GM12878 (cell line): Measurements from ENCODE around the gene EMP2. TPM values are rescaled to one million over a fixed set of nuclear protein-coding genes. Genes with fewer than 3 reads are reported as not detected.

ENCODE experiments used
- ATAC-seq: fragments of 200-7000 bp; cut with Tn5 transposase; 3 replicates; pipeline ENCODE4 v1.9.1; 2020; ENCODE audit warnings: mild to moderate bottlenecking, moderate library complexity
- BruUV-seq: library from RNA; stranded (reverse); fragments of 400-500 nt; replicated peaks from 2 replicates; lab custom pipeline; 2021; lab: Mats Ljungman, UMichigan
- CTCF ChIA-PET: fragments of 300-600 bp; sonication (Branson Sonifier 250); formaldehyde crosslinking; extraction: SDS; loops from one replicate; lab custom pipeline; 2021; ENCODE audit warnings: inconsistent platforms; lab: Yijun Ruan, JAX
- POLR2A ChIA-PET: fragments of 350-600 bp; formaldehyde crosslinking; extraction: SDS; loops from one replicate; lab custom pipeline; 2021; ENCODE audit warnings: inconsistent platforms; lab: Charles Lee
- RAD21 ChIA-PET: fragments of 300-600 bp; sonication (Branson Sonifier 250); formaldehyde crosslinking; loops from one replicate; lab custom pipeline; 2023; ENCODE audit warnings: antibody characterized with exemption; ENCODE audit not compliant: unreplicated experiment; lab: Charles Lee
- SMC1A ChIA-PET: fragments of 300-600 bp; sonication (Branson Sonifier 250); formaldehyde crosslinking; loops from one replicate; lab custom pipeline; 2023; ENCODE audit not compliant: unreplicated experiment, uncharacterized antibody; lab: Charles Lee
- DNase-seq: peaks from one replicate; pipeline ENCODE4 v3.0.0-alpha.2; 2011; ENCODE audit warnings: low read depth, low spot score
- FAIRE-seq: peaks from 3 replicates; lab custom pipeline; 2011; peaks lifted over from hg19 to GRCh38; lab: Jason Lieb, UNC
- H2AFZ ChIP-seq: 2 replicates; pipeline ENCODE4 v1.6.0; 2011; ENCODE audit warnings: low read depth, low read length, control low read depth; ENCODE audit not compliant: control insufficient read depth
- H3K27ac ChIP-seq: 2 replicates; pipeline ENCODE4 v1.5.1; 2011; ENCODE audit warnings: control low read depth; ENCODE audit not compliant: control insufficient read depth, insufficient read depth
- H3K27me3 ChIP-seq, 2 experiments: replicated peaks in 1 of 2; 2 replicates each; pipeline versions ENCODE4 v1.6.0 to v1.6.1; 2011; ENCODE audit warnings: low read length in 1 of 2; ENCODE audit not compliant: control insufficient read depth in 2 of 2, insufficient read depth in 2 of 2
- H3K36me3 ChIP-seq, 2 experiments: 2 replicates each; pipeline ENCODE4 v1.5.1; 2011; ENCODE audit warnings: low read length in 1 of 2; ENCODE audit not compliant: control insufficient read depth in 2 of 2, insufficient read depth in 2 of 2
- H3K4me1 ChIP-seq: 2 replicates; pipeline ENCODE4 v1.6.1; 2011; ENCODE audit warnings: mild to moderate bottlenecking, low read length, moderate library complexity, mixed read lengths; ENCODE audit not compliant: control insufficient read depth, insufficient read depth
- H3K4me2 ChIP-seq: 2 replicates; pipeline ENCODE4 v1.6.0; 2011; ENCODE audit warnings: control low read depth; ENCODE audit not compliant: control insufficient read depth, insufficient read depth
- H3K4me3 ChIP-seq: fragments of 200-600 bp; sonication (generic); 2 replicates; pipeline ENCODE4 v1.5.1; 2016
- H3K79me2 ChIP-seq: 2 replicates; pipeline ENCODE4 v1.6.0; 2011; ENCODE audit warnings: low read length; ENCODE audit not compliant: control insufficient read depth, insufficient read depth
- H3K9ac ChIP-seq: 2 replicates; pipeline ENCODE4 v1.8.0; 2011; ENCODE audit warnings: low read length, control low read depth, mixed read lengths; ENCODE audit not compliant: control insufficient read depth, insufficient read depth
- H3K9me3 ChIP-seq: replicated peaks from 3 replicates; pipeline ENCODE4 v1.5.1; 2011; ENCODE audit warnings: mild to moderate bottlenecking, low read length; ENCODE audit not compliant: control insufficient read depth, insufficient read depth
- H4K20me1 ChIP-seq: 2 replicates; pipeline ENCODE4 v1.6.0; 2011; ENCODE audit not compliant: control insufficient read depth, insufficient read depth
- ASH2L ChIP-seq: fragments of 300-600, 200-600 bp; sonication (generic); IDR thresholded peaks from 2 replicates; pipeline ENCODE4 v1.6.1; 2017; ENCODE audit warnings: low read depth, mild to moderate bottlenecking, borderline replicate concordance
- CBX3 ChIP-seq: fragments of 200-600 bp; sonication (generic); IDR thresholded peaks from 2 replicates; pipeline ENCODE4 v1.6.1; 2016; ENCODE audit warnings: low read depth, borderline replicate concordance
- EGR1 ChIP-seq, 2 experiments: IDR thresholded peaks; 1 replicate in 1 of 2; 2 replicates in 1 of 2; pipeline ENCODE4 v1.6.1; 2011 to 2012; ENCODE audit warnings: low read depth in 2 of 2, low read length in 2 of 2, borderline replicate concordance in 1 of 2, mild to moderate bottlenecking in 1 of 2, moderate library complexity in 1 of 2
- MYC ChIP-seq: IDR thresholded peaks from 2 replicates; pipeline ENCODE4 v1.6.1; 2011; ENCODE audit warnings: mild to moderate bottlenecking, low read length, moderate library complexity, inconsistent platforms; ENCODE audit not compliant: insufficient read depth, insufficient replicate concordance, insufficient read length, severe bottlenecking
- SPI1 ChIP-seq: IDR thresholded peaks from 2 replicates; pipeline ENCODE4 v1.6.1; 2011; ENCODE audit warnings: low read depth, mild to moderate bottlenecking, low read length, moderate library complexity, borderline replicate concordance; ENCODE audit not compliant: insufficient read depth
- WGBS: methylation state at CpG from one replicate; pipeline ENCODE4 v1.1.6; 2016; ENCODE audit warnings: low lambda C conversion rate; ENCODE audit not compliant: insufficient replicate concordance, insufficient coverage; ENCODE audit errors: missing lambda C conversion rate; 5-methylcytosine and 5-hydroxymethylcytosine counted together
- in situ Hi-C: fragments of 300-500 bp; cut with MboI; formaldehyde crosslinking; loops from 9 replicates; pipeline ENCODE4 v1.14.3; 2018; ENCODE audit warnings: mixed read lengths
- intact Hi-C: fragments of 100-400 bp; cut with micrococcal nuclease; formaldehyde crosslinking; loops from one replicate; pipeline ENCODE4 v1.14.2; 2022; ENCODE audit not compliant: unreplicated experiment
- polyA plus RNA-seq, 11 experiments: library from polyadenylated mRNA; depleted of rRNA in 4 of 11; unstranded in 6 of 11; stranded (reverse) in 5 of 11; fragments of >200 nt; fragmentation: Nextera tagmentation in 4 of 11; fragmentation: Illumina TruSeq in 1 of 11; extraction: Ambion mirVana in 4 of 11; extraction: Trizol in 1 of 11; gene quantifications; 1 replicate in 1 of 11; 2 replicates in 10 of 11; pipeline versions ENCODE4 v1.2.1 to v1.2.3, GENCODE V29; 2011 to 2016; ENCODE audit warnings: inconsistent platforms in 2 of 11, missing spikeins in 2 of 11, low read depth in 1 of 11
- total RNA-seq, 4 experiments: library from RNA; depleted of rRNA in 3 of 4; stranded (reverse); fragments of >200 nt in 3 of 4; fragmentation: Illumina TruSeq in 1 of 4; extraction: Trizol in 1 of 4; gene quantifications; 2 replicates each; pipeline versions ENCODE4 v1.2.1 to v1.2.3, GENCODE V29; 2013 to 2021

EMP2 gene
- total and polyA plus RNA-seq, 10 of the 15 experiments (the other 5 are each of a cell fraction or from before 2014, with no cell fraction given): 0.41 to 10.4 (median 3.8) TPM

- FAIRE-seq (no peak), DNase-seq (no peak), ATAC-seq (no peak)
- H3K4me3 ChIP-seq: no peak overlapping the region
- RAD21 ChIA-PET: no interaction called here
- no peaks in the 10 kb centered on the region; a peak in 2 of 4 replicates for H3K27me3 ChIP-seq
- no peaks in the 10 kb centered on the region for H3K79me2 ChIP-seq
- H3K36me3 ChIP-seq: no peaks in the 10 kb centered on the region
- H3K9ac ChIP-seq: no peak overlapping the region
- no peaks in the 10 kb centered on the region for H3K9me3 ChIP-seq
- H3K4me1 ChIP-seq: no peaks in the 10 kb centered on the region
- POLR2A ChIA-PET: interaction anchor here (1.0 kb wide), 1 partner anchor 17 kb away, joined by 3 read pairs; no protein-coding TSS in a partner anchor
- no TSS peak for BruUV-seq
- no peak for TF ChIP-seq MYC
- TF ChIP-seq CBX3: no peak
- no peak for TF ChIP-seq EGR1 (IDR thresholded peaks at IDR 0.05; ENCODE audit: borderline replicate concordance in 1 of 2, low read depth in 2 of 2, low read length in 2 of 2)
- no peak for TF ChIP-seq ASH2L
- TF ChIP-seq SPI1: no peak
- no peak overlapping the region for H3K27ac ChIP-seq
- no peak overlapping the region for H2AFZ ChIP-seq
- WGBS: 55% methylated on average over 6 of the region's 6 CpGs
- H4K20me1 ChIP-seq: no peaks in the 10 kb centered on the region
- SMC1A ChIA-PET: interaction anchor here (1.1 to 2.3 kb wide), 3 partner anchors 10 to 13 kb away, joined by 3 to 7 read pairs (median 3); no protein-coding TSS in a partner anchor
- CTCF ChIA-PET: interaction anchor here (0.6 kb wide), 1 partner anchor 343 kb away, joined by 3 read pairs; no protein-coding TSS in a partner anchor
- no peak overlapping the region for H3K4me2 ChIP-seq
- in situ Hi-C loops (no loop called here), intact Hi-C loops (no loop called here)
Observed at GRCh38 chr16:10611825-10612342, 31.5 kb upstream of the EMP2 start.
